Stomach (tissue), 4 donors: ENCODE data around the gene KIAA1671.
"Not testable (repeated sequence)": the region's sequence is repeated elsewhere in the genome, so short reads cannot be mapped to it uniquely, and the experiment has no call there.

Source experiments
- EP300 ChIP-seq: sonication (generic); formaldehyde crosslinking; IDR thresholded peaks from one replicate; pipeline ENCODE4 v1.6.1; 2017; ENCODE audit warnings: antibody characterized with exemption
- POLR2A ChIP-seq, 4 donors: fragments of 450-650 bp; IDR thresholded peaks; one replicate each; pipeline ENCODE4 v1.6.1; 2016; ENCODE audit warnings: antibody characterized with exemption in 4 of 4, control low read depth in 2 of 4, mild to moderate bottlenecking in 1 of 4, moderate library complexity in 1 of 4
- POLR2AphosphoS5 ChIP-seq, 3 donors: sonication (generic); formaldehyde crosslinking; IDR thresholded peaks; one replicate each; pipeline ENCODE4 v1.6.1; 2016; ENCODE audit warnings: antibody characterized with exemption in 3 of 3
- TF ChIP-seq, protein P1 (sequence below), 7 experiments: fragments of 450-650 bp in 4 of 7; fragments of 200-600 bp in 3 of 7; sonication (generic) in 3 of 7; IDR thresholded peaks; one replicate each; pipeline ENCODE4 v1.5.1; 2016 to 2019; ENCODE audit warnings: antibody characterized with exemption in 7 of 7, control low read depth in 2 of 7, mild to moderate bottlenecking in 1 of 7

DNA sequence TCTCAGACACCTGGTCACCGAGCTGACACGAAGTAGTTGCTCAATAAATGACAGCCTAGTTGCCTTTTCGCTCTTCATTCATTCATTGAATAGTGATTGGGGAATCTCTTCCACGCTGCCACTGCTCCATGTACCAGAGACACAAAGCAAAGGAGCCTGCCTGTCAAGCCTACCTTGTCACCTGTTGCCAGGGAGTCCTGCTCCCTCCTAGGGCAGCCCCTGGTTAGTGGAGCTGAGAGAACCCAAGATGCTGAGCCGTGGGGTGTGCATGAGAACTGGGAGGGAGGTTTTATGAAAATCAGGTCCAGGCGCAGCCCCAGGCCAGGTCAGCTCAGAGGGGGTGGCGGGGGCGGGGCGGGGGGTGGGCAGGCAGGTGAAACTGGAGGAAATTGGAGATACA lies 285.5 kb downstream of the KIAA1671 start:
- TF ChIP-seq, protein P1, sequence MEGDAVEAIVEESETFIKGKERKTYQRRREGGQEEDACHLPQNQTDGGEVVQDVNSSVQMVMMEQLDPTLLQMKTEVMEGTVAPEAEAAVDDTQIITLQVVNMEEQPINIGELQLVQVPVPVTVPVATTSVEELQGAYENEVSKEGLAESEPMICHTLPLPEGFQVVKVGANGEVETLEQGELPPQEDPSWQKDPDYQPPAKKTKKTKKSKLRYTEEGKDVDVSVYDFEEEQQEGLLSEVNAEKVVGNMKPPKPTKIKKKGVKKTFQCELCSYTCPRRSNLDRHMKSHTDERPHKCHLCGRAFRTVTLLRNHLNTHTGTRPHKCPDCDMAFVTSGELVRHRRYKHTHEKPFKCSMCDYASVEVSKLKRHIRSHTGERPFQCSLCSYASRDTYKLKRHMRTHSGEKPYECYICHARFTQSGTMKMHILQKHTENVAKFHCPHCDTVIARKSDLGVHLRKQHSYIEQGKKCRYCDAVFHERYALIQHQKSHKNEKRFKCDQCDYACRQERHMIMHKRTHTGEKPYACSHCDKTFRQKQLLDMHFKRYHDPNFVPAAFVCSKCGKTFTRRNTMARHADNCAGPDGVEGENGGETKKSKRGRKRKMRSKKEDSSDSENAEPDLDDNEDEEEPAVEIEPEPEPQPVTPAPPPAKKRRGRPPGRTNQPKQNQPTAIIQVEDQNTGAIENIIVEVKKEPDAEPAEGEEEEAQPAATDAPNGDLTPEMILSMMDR (IDR thresholded peaks at IDR 0.05): not testable (repeated sequence)
- TF ChIP-seq EP300; POLR2AphosphoS5 (IDR thresholded peaks at IDR 0.05); POLR2A (IDR thresholded peaks at IDR 0.05): not testable (repeated sequence)
